C4-2B (cell line): ENCODE results near the gene C6orf15.

Experiments used
- H3K27ac ChIP-seq: fragments of 450-650 bp; 2 replicates; pipeline ENCODE4 v1.5.1; 2017
- ZFX ChIP-seq: fragments of 450-650 bp; IDR thresholded peaks from 2 replicates; pipeline ENCODE4 v1.6.1; 2017
- TF ChIP-seq, protein P1 (sequence below): fragments of 450-650 bp; conservative IDR thresholded peaks from 2 replicates; pipeline ENCODE4 v1.5.1; 2017; ENCODE audit warnings: mild to moderate bottlenecking

Gene C6orf15

GRCh38 chr6:31140643-31141042 is 28.3 kb upstream of the C6orf15 start:
- no peak overlapping the region for H3K27ac ChIP-seq
- TF ChIP-seq ZFX = no peak
- TF ChIP-seq, protein P1, sequence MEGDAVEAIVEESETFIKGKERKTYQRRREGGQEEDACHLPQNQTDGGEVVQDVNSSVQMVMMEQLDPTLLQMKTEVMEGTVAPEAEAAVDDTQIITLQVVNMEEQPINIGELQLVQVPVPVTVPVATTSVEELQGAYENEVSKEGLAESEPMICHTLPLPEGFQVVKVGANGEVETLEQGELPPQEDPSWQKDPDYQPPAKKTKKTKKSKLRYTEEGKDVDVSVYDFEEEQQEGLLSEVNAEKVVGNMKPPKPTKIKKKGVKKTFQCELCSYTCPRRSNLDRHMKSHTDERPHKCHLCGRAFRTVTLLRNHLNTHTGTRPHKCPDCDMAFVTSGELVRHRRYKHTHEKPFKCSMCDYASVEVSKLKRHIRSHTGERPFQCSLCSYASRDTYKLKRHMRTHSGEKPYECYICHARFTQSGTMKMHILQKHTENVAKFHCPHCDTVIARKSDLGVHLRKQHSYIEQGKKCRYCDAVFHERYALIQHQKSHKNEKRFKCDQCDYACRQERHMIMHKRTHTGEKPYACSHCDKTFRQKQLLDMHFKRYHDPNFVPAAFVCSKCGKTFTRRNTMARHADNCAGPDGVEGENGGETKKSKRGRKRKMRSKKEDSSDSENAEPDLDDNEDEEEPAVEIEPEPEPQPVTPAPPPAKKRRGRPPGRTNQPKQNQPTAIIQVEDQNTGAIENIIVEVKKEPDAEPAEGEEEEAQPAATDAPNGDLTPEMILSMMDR = no peak

GRCh38 chr6:31139599-31139998 is 27.2 kb upstream of the C6orf15 start:
- H3K27ac ChIP-seq = peak overlapping the region; percentile 4
- TF ChIP-seq, protein P1 = no peak
- TF ChIP-seq ZFX = no peak

- TF ChIP-seq, protein P1 = no peak
- no peak for TF ChIP-seq ZFX
- H3K27ac ChIP-seq = peak within 1 kb of the TSS; percentile 4
Observed at GRCh38 chr6:31138982-31139381, 26.6 kb upstream of the C6orf15 start, which contains the start of gene PSORS1C2. TSS of gene PSORS1C2 (minus strand) at chr6:31139066. CDS start at chr6:31139026, 40 bp downstream.

- TF ChIP-seq, protein P1 = no peak
- no peak for TF ChIP-seq ZFX
Observed at GRCh38 chr6:31135710-31136109, 23.3 kb upstream of the C6orf15 start.

GRCh38 chr6:31132806-31133205 is 20.4 kb upstream of the C6orf15 start:
- H3K27ac ChIP-seq = no peak overlapping the region
- no peak for TF ChIP-seq ZFX
- TF ChIP-seq, protein P1 = no peak

More at GRCh38 chr6:31135710-31136109, 23.3 kb upstream of the C6orf15 start:
- H3K27ac ChIP-seq = no peak overlapping the region

DNA sequence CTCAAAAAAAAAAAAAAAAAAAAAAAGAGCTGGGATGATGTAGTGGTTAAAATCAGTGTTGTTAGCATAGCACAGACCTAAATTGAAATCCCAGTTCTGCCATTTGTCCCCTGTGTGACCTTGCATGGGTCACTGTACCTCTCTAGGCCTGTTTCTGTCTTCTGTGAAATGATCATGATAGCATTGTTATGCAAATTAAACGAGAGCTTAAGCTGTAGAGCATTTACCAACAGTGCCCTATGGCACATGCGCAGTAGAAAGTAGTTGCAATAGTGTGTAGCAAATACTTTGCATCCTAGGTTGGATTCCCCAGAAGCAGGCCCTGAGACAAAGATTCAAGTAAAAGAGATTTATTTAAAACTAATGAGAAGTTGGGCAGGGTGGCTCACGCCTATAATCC is 19.2 kb upstream of the C6orf15 start:
- H3K27ac ChIP-seq = no peak overlapping the region
- TF ChIP-seq, protein P1 = no peak
- TF ChIP-seq ZFX = no peak

DNA sequence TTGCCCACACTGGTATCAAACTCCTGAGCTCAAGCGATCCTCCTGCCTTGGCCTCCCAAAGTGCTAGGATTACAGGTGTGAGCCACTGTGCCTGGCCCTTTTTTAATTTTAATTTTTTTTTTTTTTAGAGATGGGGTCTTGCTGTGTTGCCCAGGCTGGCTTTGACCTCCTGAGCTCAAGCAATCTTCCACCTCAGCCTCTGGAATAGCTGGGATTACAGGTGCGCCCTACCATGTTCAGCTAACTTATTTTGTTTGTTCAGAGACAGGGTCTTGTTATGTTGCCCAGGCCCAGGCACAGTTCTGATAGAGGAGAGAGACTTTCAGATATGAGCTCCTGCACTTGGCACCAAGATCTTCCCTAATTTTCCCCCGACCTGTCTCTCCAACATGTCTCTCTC is 18.4 kb upstream of the C6orf15 start:
- TF ChIP-seq, protein P1 = no peak
- H3K27ac ChIP-seq = no peak overlapping the region
